ENCODE measurements around the gene ANGEL2. TPM values are rescaled to one million over a fixed set of nuclear protein-coding genes. Genes with fewer than 3 reads are reported as not detected.
A peak's percentile ranks its signal among the peaks of the same experiment; 100 is the strongest.
"Not testable (repeated sequence)": the region's sequence is repeated elsewhere in the genome, so short reads cannot be mapped to it uniquely, and the experiment has no call there.

Gene ANGEL2
- total RNA-seq, 1 donor from 2014 or later, result 55.2 TPM

GRCh38 chr1:212971312-212971711 lies 44.4 kb downstream of the ANGEL2 start:
- TF ChIP-seq POLR2A (IDR thresholded peaks at IDR 0.05) (no peak), POLR2AphosphoS5 (IDR thresholded peaks at IDR 0.05; ENCODE audit: insufficient read depth in 1 of 2, low read depth in 1 of 2) (no peak), CTCF (IDR thresholded peaks at IDR 0.05) (no peak)
- Histone ChIP-seq H3K4me3 (no peak overlapping the region), H3K36me3 (no peaks in the 10 kb centered on the region), H3K9me3 (no peaks in the 10 kb centered on the region), H3K4me1 (no peaks in the 10 kb centered on the region), H3K27me3 (no peaks in the 10 kb centered on the region), H3K27ac (no peak overlapping the region)
- DNase-seq (ENCODE audit: extremely low spot score in 2 of 2), result peak in 1 of 2 donors; percentile 37
- intact Hi-C loops (cut with DNase I), result no loop called here

- Histone ChIP-seq H3K4me1 (no peaks in the 10 kb centered on the region), H3K9me3 (no peaks in the 10 kb centered on the region), H3K27ac (no peak overlapping the region), H3K27me3 (no peaks in the 10 kb centered on the region), H3K36me3 (no peaks in the 10 kb centered on the region), H3K4me3 (no peak overlapping the region)
- no peak for DNase-seq (ENCODE audit: extremely low spot score in 2 of 2)
- TF ChIP-seq POLR2AphosphoS5 (IDR thresholded peaks at IDR 0.05; ENCODE audit: insufficient read depth in 1 of 2, low read depth in 1 of 2), result no peak
- no peak for TF ChIP-seq CTCF (IDR thresholded peaks at IDR 0.05)
- no peak for TF ChIP-seq POLR2A (IDR thresholded peaks at IDR 0.05)
- intact Hi-C loops (cut with DNase I), result no loop called here
Measured at GRCh38 chr1:212970085-212970484, 45.6 kb downstream of the ANGEL2 start.

- no peaks in the 10 kb centered on the region for H3K4me1 ChIP-seq
- TF ChIP-seq CTCF (IDR thresholded peaks at IDR 0.05) (no peak), POLR2A (IDR thresholded peaks at IDR 0.05) (no peak), POLR2AphosphoS5 (IDR thresholded peaks at IDR 0.05; ENCODE audit: insufficient read depth in 1 of 2, low read depth in 1 of 2) (no peak)
- no peaks in the 10 kb centered on the region for H3K9me3 ChIP-seq
- intact Hi-C loops (cut with DNase I), result no loop called here
- no peak overlapping the region for H3K27ac ChIP-seq
- DNase-seq (ENCODE audit: extremely low spot score in 2 of 2), result no peak
- H3K4me3 ChIP-seq, result no peak overlapping the region
- H3K27me3 ChIP-seq, result no peaks in the 10 kb centered on the region
- H3K36me3 ChIP-seq, result no peaks in the 10 kb centered on the region
Measured at GRCh38 chr1:212968368-212968863, 47.3 kb downstream of the ANGEL2 start.

GRCh38 chr1:212967801-212968200 lies 47.9 kb downstream of the ANGEL2 start:
- DNase-seq (ENCODE audit: extremely low spot score in 2 of 2), result no peak
- Histone ChIP-seq H3K36me3 (no peaks in the 10 kb centered on the region), H3K27me3 (no peaks in the 10 kb centered on the region), H3K9me3 (no peaks in the 10 kb centered on the region), H3K27ac (no peak overlapping the region), H3K4me3 (no peak overlapping the region), H3K4me1 (no peaks in the 10 kb centered on the region)
- TF ChIP-seq POLR2AphosphoS5 (IDR thresholded peaks at IDR 0.05; ENCODE audit: insufficient read depth in 1 of 2, low read depth in 1 of 2), result no peak
- TF ChIP-seq CTCF (IDR thresholded peaks at IDR 0.05), result no peak
- intact Hi-C loops (cut with DNase I), result no loop called here

- Histone ChIP-seq H3K36me3 (no peaks in the 10 kb centered on the region), H3K4me3 (no peak overlapping the region), H3K9me3 (no peaks in the 10 kb centered on the region), H3K4me1 (no peaks in the 10 kb centered on the region), H3K27ac (no peak overlapping the region), H3K27me3 (no peaks in the 10 kb centered on the region)
- TF ChIP-seq CTCF (IDR thresholded peaks at IDR 0.05) (no peak), POLR2AphosphoS5 (IDR thresholded peaks at IDR 0.05; ENCODE audit: insufficient read depth in 1 of 2, low read depth in 1 of 2) (no peak), POLR2A (IDR thresholded peaks at IDR 0.05) (no peak)
- DNase-seq (ENCODE audit: extremely low spot score in 2 of 2), result no peak
- intact Hi-C loops (cut with DNase I), result no loop called here
Measured at GRCh38 chr1:212966616-212967015, 49.1 kb downstream of the ANGEL2 start.

GRCh38 chr1:212964993-212965392 lies 50.7 kb downstream of the ANGEL2 start:
- H3K27ac ChIP-seq; H3K36me3 ChIP-seq; H3K9me3 ChIP-seq; H3K4me3 ChIP-seq; intact Hi-C loops (cut with DNase I); H3K4me1 ChIP-seq; DNase-seq (ENCODE audit: extremely low spot score in 2 of 2); H3K27me3 ChIP-seq: not testable (repeated sequence)
